AG09309 (cell line): ENCODE data around the gene MCRS1.
A peak's percentile ranks its signal among the peaks of the same experiment; 100 is the strongest.

Source experiments
- DNase-seq: peaks from one replicate; pipeline ENCODE4 v3.0.0-alpha.2; 2010; ENCODE audit warnings: low read depth
- H3K4me3 ChIP-seq: 2 replicates; pipeline ENCODE4 v1.5.1; 2011; ENCODE audit warnings: mild to moderate bottlenecking, low read depth, low read length, moderate library complexity; ENCODE audit not compliant: control insufficient read depth
- CTCF ChIP-seq: IDR thresholded peaks from 2 replicates; pipeline ENCODE4 v1.5.1; 2011; ENCODE audit warnings: mild to moderate bottlenecking, low read depth, low read length, inconsistent platforms; ENCODE audit not compliant: insufficient read depth, control insufficient read depth; ENCODE audit errors: missing control alignments

MCRS1 gene

GRCh38 chr12:49580572-49581535 is 12.9 kb upstream of the MCRS1 start:
- no peak overlapping the region for H3K4me3 ChIP-seq
- peak; percentile 14 for DNase-seq
- peak; percentile 93 for TF ChIP-seq CTCF

GRCh38 chr12:49578471-49579112 is 10.7 kb upstream of the MCRS1 start:
- DNase-seq, result no peak
- no peak for TF ChIP-seq CTCF
- no peak overlapping the region for H3K4me3 ChIP-seq

- H3K4me3 ChIP-seq, result no peak overlapping the region
- TF ChIP-seq CTCF, result no peak
- DNase-seq, result no peak
These were observed 9.8 kb upstream of the MCRS1 start for GRCh38 chr12:49577589-49578315.

GRCh38 chr12:49568442-49569162 is 660 bp upstream of the MCRS1 start:
- no peak for DNase-seq
- no peak for TF ChIP-seq CTCF
- peak overlapping the region; percentile 92 for H3K4me3 ChIP-seq

GRCh38 chr12:49567302-49567610 is 686 bp downstream of the MCRS1 start:
- peak overlapping the region; percentile 92 for H3K4me3 ChIP-seq
- TF ChIP-seq CTCF, result no peak
- DNase-seq, result no peak

GRCh38 chr12:49566361-49566760 is 1.6 kb downstream of the MCRS1 start:
- no peak for TF ChIP-seq CTCF
- no peak overlapping the region for H3K4me3 ChIP-seq
- no peak for DNase-seq
